K562 (cell line): ENCODE results near the gene SLC1A4. TPM values are rescaled to one million over a fixed set of nuclear protein-coding genes. Genes with fewer than 3 reads are reported as not detected.

ENCODE experiments used
- DDX20 ChIP-seq: fragments of 450-650 bp; IDR thresholded peaks from 2 replicates; pipeline ENCODE4 v1.6.1; 2016; ENCODE audit warnings: missing genetic modification characterization, low read depth, mild to moderate bottlenecking, missing compliant biosample characterization, moderate library complexity
- HDAC6 ChIP-seq: IDR thresholded peaks from 2 replicates; pipeline ENCODE4 v1.6.1; 2012; ENCODE audit warnings: low read depth, mild to moderate bottlenecking, control low read depth, inconsistent platforms, low read length, moderate library complexity
- IFI16 ChIP-seq: fragments of 250-450 bp; sonication (Bioruptor Pico); IDR thresholded peaks from 2 replicates; pipeline ENCODE4 v2.1.2; 2022; ENCODE audit warnings: mild to moderate bottlenecking, inconsistent platforms
- MYC ChIP-seq, 2 experiments: fragments of 250-450 bp in 1 of 2; sonication (Bioruptor Pico) in 1 of 2; IDR thresholded peaks; 2 replicates each; pipeline versions ENCODE4 v1.5.1 to v1.6.1; 2012 to 2021; ENCODE audit warnings: low read depth in 2 of 2, borderline replicate concordance in 1 of 2, improper control_type of control experiment in 1 of 2, low read length in 1 of 2, mild to moderate bottlenecking in 1 of 2, moderate library complexity in 1 of 2
- NFYB ChIP-seq: IDR thresholded peaks from 2 replicates; pipeline ENCODE4 v1.6.1; 2011; ENCODE audit warnings: mild to moderate bottlenecking, moderate library complexity; ENCODE audit not compliant: insufficient read length; ENCODE audit errors: extremely low read depth
- NR4A1 ChIP-seq, 2 experiments: fragments of 250-450 bp in 1 of 2; fragments of 450-650 bp in 1 of 2; sonication (Bioruptor Pico) in 1 of 2; IDR thresholded peaks; 2 replicates each; pipeline versions ENCODE4 v1.4.0 to v1.6.1; 2016 to 2020; ENCODE audit warnings: mild to moderate bottlenecking in 2 of 2, missing compliant biosample characterization in 1 of 2, missing genetic modification characterization in 1 of 2, moderate library complexity in 1 of 2
- RBM34 ChIP-seq: fragments of 200-400 bp; formaldehyde crosslinking; IDR thresholded peaks from 2 replicates; pipeline ENCODE4 v1.6.1; 2018; ENCODE audit warnings: low read length, borderline replicate concordance; ENCODE audit not compliant: insufficient read depth
- TAF15 ChIP-seq: fragments of 200-400 bp; formaldehyde crosslinking; IDR thresholded peaks from 2 replicates; pipeline ENCODE4 v1.6.1; 2017; ENCODE audit warnings: mild to moderate bottlenecking, low read depth, low read length, moderate library complexity
- polyA plus RNA-seq, 8 experiments: library from polyadenylated mRNA; depleted of rRNA in 4 of 8; stranded (reverse) in 5 of 8; unstranded in 3 of 8; fragments of >200 nt; fragmentation: Nextera tagmentation in 2 of 8; fragmentation: Illumina TruSeq in 1 of 8; extraction: Ambion mirVana in 2 of 8; extraction: Trizol in 1 of 8; gene quantifications; 2 replicates each; pipeline versions ENCODE4 v1.2.1 to v1.2.3, GENCODE V29; 2011 to 2014; ENCODE audit warnings: inconsistent platforms in 1 of 8, missing spikeins in 1 of 8
- total RNA-seq, 7 experiments: library from RNA; depleted of rRNA in 6 of 7; stranded (reverse); fragments of >200 nt in 6 of 7; fragmentation: Illumina TruSeq in 2 of 7; extraction: Trizol in 2 of 7; gene quantifications; 2 replicates each; pipeline versions ENCODE4 v1.2.1 to v1.2.3, GENCODE V29; 2011 to 2021; ENCODE audit warnings: low replicate concordance in 1 of 7
- TF ChIP-seq, protein P1 (sequence below), 2 experiments: fragments of 450-650 bp; conservative IDR thresholded peaks; 2 replicates each; pipeline ENCODE4 v1.6.1; 2017; ENCODE audit warnings: mild to moderate bottlenecking in 2 of 2, moderate library complexity in 2 of 2
- TF ChIP-seq, protein P2 (sequence below), 2 experiments: fragments of 150-350 bp in 1 of 2; IDR thresholded peaks; 2 replicates each; pipeline ENCODE4 v1.6.1; 2012 to 2016; ENCODE audit warnings: low read depth in 2 of 2, low read length in 2 of 2, mild to moderate bottlenecking in 1 of 2, moderate library complexity in 1 of 2

The SLC1A4 gene
- total and polyA plus RNA-seq, 9 of the 15 experiments (the other 6 are each of a cell fraction or from before 2014, with no cell fraction given) = 4.4 to 24.0 (median 10.9) TPM

DNA sequence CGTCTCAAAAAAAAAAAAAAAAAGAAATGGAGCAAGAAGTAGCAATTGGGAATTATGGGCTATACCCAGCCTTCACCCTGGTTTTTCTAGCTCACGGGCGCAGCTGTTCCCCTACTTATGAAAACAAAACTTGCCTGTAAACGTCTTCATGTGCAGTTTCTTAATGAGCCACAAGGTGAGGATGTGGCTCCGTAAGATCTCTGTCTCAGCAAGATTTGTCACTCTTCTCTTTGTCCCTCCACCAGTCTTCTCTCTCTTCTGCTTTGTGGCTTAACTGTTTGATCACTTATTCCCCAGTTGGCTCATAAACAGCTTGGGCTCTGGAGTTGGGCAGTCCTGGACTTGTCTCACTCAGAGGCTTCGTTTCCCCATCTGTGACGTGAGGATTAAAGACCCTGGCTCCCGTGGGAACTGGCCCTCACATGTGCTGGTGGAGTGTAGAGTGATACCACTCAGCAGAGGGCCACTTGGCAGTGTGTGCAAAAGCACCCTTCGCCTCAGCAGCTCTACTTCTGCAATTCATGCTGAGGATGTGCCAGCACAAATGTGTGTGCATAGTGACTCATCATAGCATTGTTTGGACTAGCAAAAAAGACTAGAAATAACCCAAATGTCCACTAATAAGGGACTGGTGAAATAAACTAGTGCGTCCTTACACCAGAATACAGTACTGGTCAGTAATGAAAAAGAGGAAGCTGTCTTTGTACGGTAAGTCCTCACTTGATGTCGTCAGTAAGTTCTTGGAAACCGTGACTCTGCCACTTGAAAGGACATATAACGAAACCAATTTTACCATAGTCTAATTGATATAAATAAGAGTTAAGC lies 75.7 kb downstream of the SLC1A4 start (continued):
- peak; percentile 41; the same call in 1 of the 2 replicates for TF ChIP-seq MYC (IDR thresholded peaks at IDR 0.05; ENCODE audit: low read depth, low read length)
- TF ChIP-seq MYC (CRISPR knock-in tag; IDR thresholded peaks at IDR 0.05; ENCODE audit: borderline replicate concordance, low read depth) = no peak
- no peak for TF ChIP-seq DDX20
- TF ChIP-seq RBM34 = no peak
- TF ChIP-seq, protein P1, sequence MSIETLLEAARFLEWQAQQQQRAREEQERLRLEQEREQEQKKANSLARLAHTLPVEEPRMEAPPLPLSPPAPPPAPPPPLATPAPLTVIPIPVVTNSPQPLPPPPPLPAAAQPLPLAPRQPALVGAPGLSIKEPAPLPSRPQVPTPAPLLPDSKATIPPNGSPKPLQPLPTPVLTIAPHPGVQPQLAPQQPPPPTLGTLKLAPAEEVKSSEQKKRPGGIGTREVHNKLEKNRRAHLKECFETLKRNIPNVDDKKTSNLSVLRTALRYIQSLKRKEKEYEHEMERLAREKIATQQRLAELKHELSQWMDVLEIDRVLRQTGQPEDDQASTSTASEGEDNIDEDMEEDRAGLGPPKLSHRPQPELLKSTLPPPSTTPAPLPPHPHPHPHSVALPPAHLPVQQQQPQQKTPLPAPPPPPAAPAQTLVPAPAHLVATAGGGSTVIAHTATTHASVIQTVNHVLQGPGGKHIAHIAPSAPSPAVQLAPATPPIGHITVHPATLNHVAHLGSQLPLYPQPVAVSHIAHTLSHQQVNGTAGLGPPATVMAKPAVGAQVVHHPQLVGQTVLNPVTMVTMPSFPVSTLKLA (conservative IDR thresholded peaks at IDR 0.05) = peak; percentile 21 to 56; a peak in 1 of 4 replicates
- TF ChIP-seq TAF15 = no peak
- TF ChIP-seq NR4A1 (CRISPR knock-in tag; IDR thresholded peaks at IDR 0.05) = no peak
- no peak for TF ChIP-seq NR4A1 (tag; IDR thresholded peaks at IDR 0.05)
- TF ChIP-seq IFI16 (CRISPR knock-in tag) = no peak
- TF ChIP-seq, protein P2, sequence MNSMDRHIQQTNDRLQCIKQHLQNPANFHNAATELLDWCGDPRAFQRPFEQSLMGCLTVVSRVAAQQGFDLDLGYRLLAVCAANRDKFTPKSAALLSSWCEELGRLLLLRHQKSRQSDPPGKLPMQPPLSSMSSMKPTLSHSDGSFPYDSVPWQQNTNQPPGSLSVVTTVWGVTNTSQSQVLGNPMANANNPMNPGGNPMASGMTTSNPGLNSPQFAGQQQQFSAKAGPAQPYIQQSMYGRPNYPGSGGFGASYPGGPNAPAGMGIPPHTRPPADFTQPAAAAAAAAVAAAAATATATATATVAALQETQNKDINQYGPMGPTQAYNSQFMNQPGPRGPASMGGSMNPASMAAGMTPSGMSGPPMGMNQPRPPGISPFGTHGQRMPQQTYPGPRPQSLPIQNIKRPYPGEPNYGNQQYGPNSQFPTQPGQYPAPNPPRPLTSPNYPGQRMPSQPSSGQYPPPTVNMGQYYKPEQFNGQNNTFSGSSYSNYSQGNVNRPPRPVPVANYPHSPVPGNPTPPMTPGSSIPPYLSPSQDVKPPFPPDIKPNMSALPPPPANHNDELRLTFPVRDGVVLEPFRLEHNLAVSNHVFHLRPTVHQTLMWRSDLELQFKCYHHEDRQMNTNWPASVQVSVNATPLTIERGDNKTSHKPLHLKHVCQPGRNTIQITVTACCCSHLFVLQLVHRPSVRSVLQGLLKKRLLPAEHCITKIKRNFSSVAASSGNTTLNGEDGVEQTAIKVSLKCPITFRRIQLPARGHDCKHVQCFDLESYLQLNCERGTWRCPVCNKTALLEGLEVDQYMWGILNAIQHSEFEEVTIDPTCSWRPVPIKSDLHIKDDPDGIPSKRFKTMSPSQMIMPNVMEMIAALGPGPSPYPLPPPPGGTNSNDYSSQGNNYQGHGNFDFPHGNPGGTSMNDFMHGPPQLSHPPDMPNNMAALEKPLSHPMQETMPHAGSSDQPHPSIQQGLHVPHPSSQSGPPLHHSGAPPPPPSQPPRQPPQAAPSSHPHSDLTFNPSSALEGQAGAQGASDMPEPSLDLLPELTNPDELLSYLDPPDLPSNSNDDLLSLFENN (IDR thresholded peaks at IDR 0.05; ENCODE audit: low read depth in 2 of 2, low read length in 2 of 2) = no peak
- TF ChIP-seq NFYB = no peak
- TF ChIP-seq HDAC6 = no peak
- TF ChIP-seq, all 486 proteins: peak for 83
